ENCODE data around the gene SELENOO.

- no peak for TF ChIP-seq CTCF (IDR thresholded peaks at IDR 0.05; ENCODE audit: borderline replicate concordance, extremely low read depth, low read length, poor library complexity, severe bottlenecking)
- TF ChIP-seq EZH2 (IDR thresholded peaks at IDR 0.05; ENCODE audit: borderline replicate concordance, low read depth, low read length, severe bottlenecking), result no peak
Observed at GRCh38 chr22:50238755-50239154, 37.9 kb downstream of the SELENOO start.

Data from DND-41 (cell line).